ENCODE results near the gene SEPTIN10. TPM values are rescaled to one million over a fixed set of nuclear protein-coding genes. Genes with fewer than 3 reads are reported as not detected.

The SEPTIN10 gene
- total and polyA plus RNA-seq, 9 of the 15 experiments (the other 6 are each of a cell fraction or from before 2014, with no cell fraction given) = 0.40 TPM; not detected in 8

DNA sequence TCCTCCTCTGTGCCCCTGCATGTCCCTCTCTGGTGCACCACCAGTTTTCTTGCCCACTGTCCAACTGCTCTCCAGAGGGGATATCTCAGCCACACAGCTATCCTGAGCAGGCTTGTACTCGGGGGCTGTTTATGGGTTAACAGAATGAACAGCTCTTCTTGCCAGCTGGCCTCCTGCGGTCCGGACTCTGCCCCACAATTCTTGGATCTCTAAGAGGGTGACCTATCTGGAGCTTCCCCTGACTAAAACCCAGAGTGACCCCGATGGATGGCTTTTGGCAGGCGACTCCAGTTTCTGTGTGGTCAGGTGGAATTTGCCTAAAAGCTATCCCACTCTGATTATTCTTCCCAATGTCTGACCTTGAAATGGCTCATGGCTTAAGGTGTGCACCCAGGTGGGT, 9.5 kb upstream of the SEPTIN10 start (continued):
- TF ChIP-seq NFE2 (IDR thresholded peaks at IDR 0.05; ENCODE audit: low read depth) = no peak
- TF ChIP-seq ZNF561 (CRISPR knock-in tag; conservative IDR thresholded peaks at IDR 0.05) = no peak
- no peak for TF ChIP-seq TAF9B (IDR thresholded peaks at IDR 0.05; ENCODE audit: partially characterized antibody)
- TF ChIP-seq PTRF (tag; IDR thresholded peaks at IDR 0.05) = no peak
- no peak for TF ChIP-seq BRD9 (IDR thresholded peaks at IDR 0.05; ENCODE audit: low read depth, partially characterized antibody)
- TF ChIP-seq, protein P1, sequence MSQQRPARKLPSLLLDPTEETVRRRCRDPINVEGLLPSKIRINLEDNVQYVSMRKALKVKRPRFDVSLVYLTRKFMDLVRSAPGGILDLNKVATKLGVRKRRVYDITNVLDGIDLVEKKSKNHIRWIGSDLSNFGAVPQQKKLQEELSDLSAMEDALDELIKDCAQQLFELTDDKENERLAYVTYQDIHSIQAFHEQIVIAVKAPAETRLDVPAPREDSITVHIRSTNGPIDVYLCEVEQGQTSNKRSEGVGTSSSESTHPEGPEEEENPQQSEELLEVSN (IDR thresholded peaks at IDR 0.05; ENCODE audit: borderline replicate concordance in 1 of 2, extremely low read depth in 1 of 2, insufficient read depth in 1 of 2, insufficient read length in 1 of 2, low read depth in 1 of 2, low read length in 1 of 2, poor library complexity in 1 of 2, severe bottlenecking in 1 of 2) = no peak
- TF ChIP-seq EWSR1 (IDR thresholded peaks at IDR 0.05; ENCODE audit: borderline replicate concordance, low read depth, partially characterized antibody) = no peak

DNA sequence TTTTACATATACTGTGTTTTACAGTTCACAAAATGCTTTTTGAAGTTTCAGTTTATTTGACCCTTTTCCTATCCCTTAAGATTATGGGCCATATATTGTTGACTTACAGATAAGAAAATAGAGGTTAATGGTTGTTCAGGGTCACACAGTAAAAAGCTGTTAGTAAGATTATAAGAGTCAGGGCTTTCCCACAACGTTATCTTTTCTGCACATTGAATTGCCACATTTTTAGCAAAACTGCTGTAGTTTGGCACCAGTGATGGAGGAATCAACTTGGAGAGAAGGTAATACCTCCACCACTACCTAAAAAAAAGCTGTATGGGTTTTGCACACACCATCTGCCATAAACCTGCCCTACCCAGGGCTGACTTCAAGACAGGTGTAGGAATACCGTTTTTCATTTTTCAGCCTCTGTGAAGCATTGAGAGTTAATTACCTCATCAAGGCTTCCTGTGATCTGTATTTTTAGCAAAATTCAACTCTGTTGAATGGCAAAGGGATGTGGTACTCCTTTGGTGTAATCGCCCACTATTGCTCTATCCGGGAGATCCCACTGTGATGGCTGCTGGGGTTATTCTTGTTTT, 5.4 kb upstream of the SEPTIN10 start:
- no peak for ATAC-seq
- DNase-seq (ENCODE audit: extremely low read depth in 1 of 4, low spot score in 3 of 4) = no peak
- no peak overlapping the region for H3K27ac ChIP-seq (ENCODE audit: extremely low read depth, low read depth, low read length)
- no peaks in the 10 kb centered on the region for H4K20me1 ChIP-seq (replicated peaks; ENCODE audit: control insufficient read depth, insufficient read depth, low read length)
- no peak overlapping the region for H3K9ac ChIP-seq (ENCODE audit: insufficient read depth in 1 of 2, low read depth in 2 of 2, low read length in 2 of 2)
- no peak overlapping the region for H3K4me2 ChIP-seq (ENCODE audit: insufficient read depth, low read length)
- no peak overlapping the region for H3K4me3 ChIP-seq
- ChIA-PET CTCF (ENCODE audit: low intra/inter-chr PET ratio) (no interaction called here), POLR2A (no interaction called here)
- intact Hi-C loops (cut with micrococcal nuclease) = no loop called here
- in situ Hi-C loops (cut with MboI) = no loop called here
- TF ChIP-seq ESRRA (IDR thresholded peaks at IDR 0.05; ENCODE audit: borderline replicate concordance, low read depth) (no peak), ZBED1 (IDR thresholded peaks at IDR 0.05) (no peak), EWSR1 (IDR thresholded peaks at IDR 0.05; ENCODE audit: borderline replicate concordance, low read depth, partially characterized antibody) (no peak)
- TF ChIP-seq, protein P2, sequence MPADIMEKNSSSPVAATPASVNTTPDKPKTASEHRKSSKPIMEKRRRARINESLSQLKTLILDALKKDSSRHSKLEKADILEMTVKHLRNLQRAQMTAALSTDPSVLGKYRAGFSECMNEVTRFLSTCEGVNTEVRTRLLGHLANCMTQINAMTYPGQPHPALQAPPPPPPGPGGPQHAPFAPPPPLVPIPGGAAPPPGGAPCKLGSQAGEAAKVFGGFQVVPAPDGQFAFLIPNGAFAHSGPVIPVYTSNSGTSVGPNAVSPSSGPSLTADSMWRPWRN (IDR thresholded peaks at IDR 0.05; ENCODE audit: low read depth) = no peak
- TF ChIP-seq, protein P3, sequence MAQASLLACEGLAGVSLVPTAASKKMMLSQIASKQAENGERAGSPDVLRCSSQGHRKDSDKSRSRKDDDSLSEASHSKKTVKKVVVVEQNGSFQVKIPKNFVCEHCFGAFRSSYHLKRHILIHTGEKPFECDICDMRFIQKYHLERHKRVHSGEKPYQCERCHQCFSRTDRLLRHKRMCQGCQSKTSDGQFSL (CRISPR knock-in tag; IDR thresholded peaks at IDR 0.05) = no peak
- TF ChIP-seq, protein P3 (tag; IDR thresholded peaks at IDR 0.05) = no peak
- TF ChIP-seq, protein P4, sequence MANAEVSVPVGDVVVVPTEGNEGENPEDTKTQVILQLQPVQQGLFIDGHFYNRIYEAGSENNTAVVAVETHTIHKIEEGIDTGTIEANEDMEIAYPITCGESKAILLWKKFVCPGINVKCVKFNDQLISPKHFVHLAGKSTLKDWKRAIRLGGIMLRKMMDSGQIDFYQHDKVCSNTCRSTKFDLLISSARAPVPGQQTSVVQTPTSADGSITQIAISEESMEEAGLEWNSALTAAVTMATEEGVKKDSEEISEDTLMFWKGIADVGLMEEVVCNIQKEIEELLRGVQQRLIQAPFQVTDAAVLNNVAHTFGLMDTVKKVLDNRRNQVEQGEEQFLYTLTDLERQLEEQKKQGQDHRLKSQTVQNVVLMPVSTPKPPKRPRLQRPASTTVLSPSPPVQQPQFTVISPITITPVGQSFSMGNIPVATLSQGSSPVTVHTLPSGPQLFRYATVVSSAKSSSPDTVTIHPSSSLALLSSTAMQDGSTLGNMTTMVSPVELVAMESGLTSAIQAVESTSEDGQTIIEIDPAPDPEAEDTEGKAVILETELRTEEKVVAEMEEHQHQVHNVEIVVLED (CRISPR knock-in tag; IDR thresholded peaks at IDR 0.05) = no peak
- BruUV-seq (replicated peaks) = no TSS peak
- no peaks in the 10 kb centered on the region for H3K9me1 ChIP-seq (ENCODE audit: control insufficient read depth, insufficient read depth, low read length)
- no peak overlapping the region for H2AFZ ChIP-seq (ENCODE audit: low read depth, low read length)
- no peak for FAIRE-seq
- H3K27me3 ChIP-seq (ENCODE audit: control insufficient read depth in 2 of 2, insufficient read depth in 2 of 2, low read length in 2 of 2) = peaks cover 0 to 2% of the 10 kb centered on the region in 2 experiments; a peak in 1 of 5 replicates
- no peaks in the 10 kb centered on the region for H3K36me3 ChIP-seq (ENCODE audit: control insufficient read depth, insufficient read depth, low read length)
- no peaks in the 10 kb centered on the region for H3K9me3 ChIP-seq (replicated peaks; ENCODE audit: control insufficient read depth, insufficient read depth, low read depth, low read length)
- WGBS (ENCODE audit: insufficient coverage, low coverage, missing lambda C conversion rate) = 0% methylated on average over 4 of the region's 4 CpGs
- no peaks in the 10 kb centered on the region for H3K79me2 ChIP-seq (ENCODE audit: control insufficient read depth, insufficient read depth, low read length)
- H3K4me1 ChIP-seq (replicated peaks in 1 of 2; ENCODE audit: control insufficient read depth in 2 of 2, insufficient read depth in 2 of 2, low read length in 2 of 2) = no peaks in the 10 kb centered on the region

All from K562 (cell line).